HUES48 (cell line): Measurements from ENCODE around the gene KCTD14.
"Not testable (repeated sequence)": the region's sequence is repeated elsewhere in the genome, so short reads cannot be mapped to it uniquely, and the experiment has no call there.

ENCODE experiments used
- H3K27ac ChIP-seq: one replicate; pipeline ENCODE4 v1.7.0; 2013; ENCODE audit warnings: low read depth, low read length, inconsistent platforms
- H3K27me3 ChIP-seq: 2 replicates; pipeline ENCODE4 v1.6.1; 2013; ENCODE audit warnings: mild to moderate bottlenecking, low read length; ENCODE audit not compliant: control insufficient read depth, insufficient read depth
- H3K36me3 ChIP-seq: 2 replicates; pipeline ENCODE4 v1.6.1; 2013; ENCODE audit warnings: low read length; ENCODE audit not compliant: control insufficient read depth, insufficient read depth
- H3K4me1 ChIP-seq: 2 replicates; pipeline ENCODE4 v1.6.1; 2013; ENCODE audit warnings: mild to moderate bottlenecking, low read length; ENCODE audit not compliant: control insufficient read depth, insufficient read depth
- H3K4me3 ChIP-seq: 2 replicates; pipeline ENCODE4 v1.5.1; 2013; ENCODE audit warnings: mild to moderate bottlenecking, low read depth, low read length
- H3K9ac ChIP-seq: 2 replicates; pipeline ENCODE4 v1.6.1; 2013; ENCODE audit warnings: mild to moderate bottlenecking, low read depth, low read length, moderate library complexity
- H3K9me3 ChIP-seq: 2 replicates; pipeline ENCODE4 v1.6.1; 2013; ENCODE audit warnings: low read length; ENCODE audit not compliant: control insufficient read depth, insufficient read depth

The KCTD14 gene

DNA sequence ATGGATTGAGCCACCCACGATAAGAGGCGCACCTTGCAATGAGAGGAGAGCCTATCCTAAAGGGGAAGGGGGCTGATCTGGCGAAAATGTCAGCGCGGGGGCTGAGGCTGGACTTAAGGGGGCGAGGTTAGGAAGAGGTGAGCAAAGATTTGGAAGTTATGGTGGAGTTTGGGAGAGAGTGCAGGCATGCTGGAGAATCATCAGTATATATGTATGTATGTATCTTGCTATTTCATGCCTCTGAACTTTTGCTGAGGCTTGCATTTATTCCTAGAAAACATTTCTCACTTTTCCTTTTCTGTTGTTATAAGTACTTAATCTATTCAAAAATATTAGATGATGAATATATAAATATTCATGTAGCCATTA, 23.4 kb upstream of the KCTD14 start:
- no peaks in the 10 kb centered on the region for H3K36me3 ChIP-seq
- no peaks in the 10 kb centered on the region for H3K9me3 ChIP-seq
- peaks cover 3% of the 10 kb centered on the region; the same call in 1 of the 2 replicates for H3K27me3 ChIP-seq
- H3K4me3 ChIP-seq = no peak overlapping the region
- no peak overlapping the region for H3K9ac ChIP-seq
- H3K27ac ChIP-seq = no peak overlapping the region
- H3K4me1 ChIP-seq = peaks cover 10% of the 10 kb centered on the region

GRCh38 chr11:78045851-78046485, 22.9 kb upstream of the KCTD14 start:
- Histone ChIP-seq H3K9ac (no peak overlapping the region), H3K9me3 (no peaks in the 10 kb centered on the region), H3K27ac (no peak overlapping the region), H3K36me3 (no peaks in the 10 kb centered on the region), H3K4me1 (peaks cover 9% of the 10 kb centered on the region), H3K4me3 (peak overlapping the region; percentile 45; the same call in 1 of the 2 replicates), H3K27me3 (peaks cover 3% of the 10 kb centered on the region; the same call in 1 of the 2 replicates)

DNA sequence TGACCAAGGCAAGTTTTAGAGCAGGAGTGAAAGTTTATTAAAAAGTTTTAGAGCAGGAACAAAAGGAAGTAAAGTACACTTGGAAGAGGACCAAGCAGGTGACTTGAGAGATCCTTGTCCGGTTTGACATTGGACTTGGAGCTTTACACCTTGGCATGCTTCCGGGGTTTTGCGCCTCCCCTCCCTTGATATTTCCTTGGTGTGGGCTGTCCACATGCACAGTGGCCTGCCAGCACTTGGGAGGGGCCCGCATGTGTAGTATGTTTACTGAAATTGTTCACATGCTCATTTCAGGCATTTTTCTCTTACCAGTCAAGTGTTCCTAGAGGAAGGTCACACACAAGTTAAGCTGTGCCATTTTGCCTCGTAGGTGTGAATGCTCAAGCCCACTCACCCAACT, 21.6 kb upstream of the KCTD14 start:
- no peaks in the 10 kb centered on the region for H3K9me3 ChIP-seq
- no peak overlapping the region for H3K27ac ChIP-seq
- no peak overlapping the region for H3K4me3 ChIP-seq
- peaks cover 10% of the 10 kb centered on the region; the same call in 1 of the 2 replicates for H3K4me1 ChIP-seq
- no peak overlapping the region for H3K9ac ChIP-seq
- H3K36me3 ChIP-seq = no peaks in the 10 kb centered on the region
- H3K27me3 ChIP-seq = peaks cover 3% of the 10 kb centered on the region; the same call in 1 of the 2 replicates

DNA sequence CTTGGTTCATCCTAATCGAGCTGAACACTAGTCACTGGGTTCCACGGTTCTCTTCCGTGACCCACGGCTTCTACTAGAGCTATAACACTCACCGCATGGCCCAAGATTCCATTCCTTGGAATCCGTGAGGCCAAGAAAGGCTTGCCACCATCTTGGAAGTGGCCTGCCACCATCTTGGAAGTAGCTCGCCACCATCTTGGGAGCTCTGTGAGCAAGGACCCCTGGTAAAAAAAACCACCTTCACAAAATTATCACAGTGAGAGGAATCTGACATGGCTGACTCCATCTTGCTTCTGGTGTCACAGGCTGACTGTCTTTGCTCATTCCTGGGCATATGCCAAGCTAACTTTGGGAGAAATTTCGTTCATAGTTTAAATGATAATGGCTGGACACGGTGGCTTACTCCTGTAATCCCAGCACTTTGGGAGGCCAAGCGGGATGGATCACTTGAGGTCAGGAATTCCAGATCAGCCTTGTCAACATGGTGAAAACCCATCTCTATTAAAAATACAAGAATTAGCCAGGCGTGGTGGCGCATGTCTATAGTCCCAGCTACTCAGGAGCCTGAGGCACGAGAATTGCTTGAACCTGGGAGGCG, 18.9 kb upstream of the KCTD14 start:
- H3K4me1 ChIP-seq = peaks cover 10% of the 10 kb centered on the region; the same call in 1 of the 2 replicates

GRCh38 chr11:78041380-78041719, 18.3 kb upstream of the KCTD14 start:
- H3K4me1 ChIP-seq = peaks cover 10% of the 10 kb centered on the region; the same call in 1 of the 2 replicates
- H3K9ac ChIP-seq, H3K36me3 ChIP-seq, H3K9me3 ChIP-seq, H3K27ac ChIP-seq, H3K27me3 ChIP-seq, H3K4me3 ChIP-seq: not testable (repeated sequence)

More for the DNA sequence above, 18.9 kb upstream of the KCTD14 start:
- Histone ChIP-seq H3K27ac (no peak overlapping the region), H3K27me3 (peaks cover 3% of the 10 kb centered on the region; the same call in 1 of the 2 replicates), H3K4me3 (no peak overlapping the region), H3K9me3 (no peaks in the 10 kb centered on the region), H3K9ac (no peak overlapping the region), H3K36me3 (no peaks in the 10 kb centered on the region)

- no peak overlapping the region for H3K9ac ChIP-seq
- no peaks in the 10 kb centered on the region for H3K36me3 ChIP-seq
- H3K4me1 ChIP-seq = peaks cover 8% of the 10 kb centered on the region; the same call in 1 of the 2 replicates
- no peak overlapping the region for H3K4me3 ChIP-seq
- peaks cover 3% of the 10 kb centered on the region; the same call in 1 of the 2 replicates for H3K27me3 ChIP-seq
- H3K27ac ChIP-seq = no peak overlapping the region
- no peaks in the 10 kb centered on the region for H3K9me3 ChIP-seq
Measured at GRCh38 chr11:78040691-78041379, 17.8 kb upstream of the KCTD14 start.

GRCh38 chr11:78039919-78040671, 17.0 kb upstream of the KCTD14 start:
- Histone ChIP-seq H3K4me1 (peaks cover 7% of the 10 kb centered on the region; the same call in 1 of the 2 replicates), H3K27me3 (no peaks in the 10 kb centered on the region), H3K9ac (no peak overlapping the region), H3K4me3 (no peak overlapping the region), H3K9me3 (no peaks in the 10 kb centered on the region), H3K27ac (no peak overlapping the region), H3K36me3 (no peaks in the 10 kb centered on the region)

DNA sequence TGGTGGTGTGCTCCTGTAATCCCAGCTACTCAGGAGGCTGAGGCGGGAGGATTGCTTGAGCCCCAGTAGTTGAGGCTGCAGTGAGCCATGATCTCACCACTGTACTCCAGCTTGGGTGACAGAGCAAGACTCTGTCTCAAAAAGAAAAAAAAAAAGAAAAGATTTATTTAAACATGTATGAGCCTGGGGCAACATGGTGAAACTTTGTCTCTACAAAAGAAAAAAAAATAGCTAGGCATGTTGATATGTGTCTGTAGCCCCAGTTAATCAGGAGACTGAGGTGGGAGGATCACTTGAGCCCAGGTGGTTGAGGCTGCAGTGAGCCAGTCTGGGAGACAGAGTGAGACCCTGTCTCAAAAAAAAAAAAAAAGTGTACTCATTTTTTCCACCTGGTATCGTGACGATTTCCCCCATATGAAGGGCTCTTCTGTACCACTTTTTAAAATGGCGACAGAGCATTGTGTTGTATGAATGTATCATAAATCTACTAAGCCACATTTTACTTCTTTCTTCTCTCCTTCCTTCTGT, 16.4 kb upstream of the KCTD14 start:
- no peak overlapping the region for H3K9ac ChIP-seq
- H3K9me3 ChIP-seq = no peaks in the 10 kb centered on the region
- no peak overlapping the region for H3K4me3 ChIP-seq
- no peaks in the 10 kb centered on the region for H3K36me3 ChIP-seq
- no peaks in the 10 kb centered on the region for H3K27me3 ChIP-seq
- H3K4me1 ChIP-seq = peaks cover 7% of the 10 kb centered on the region; the same call in 1 of the 2 replicates
- H3K27ac ChIP-seq = no peak overlapping the region

DNA sequence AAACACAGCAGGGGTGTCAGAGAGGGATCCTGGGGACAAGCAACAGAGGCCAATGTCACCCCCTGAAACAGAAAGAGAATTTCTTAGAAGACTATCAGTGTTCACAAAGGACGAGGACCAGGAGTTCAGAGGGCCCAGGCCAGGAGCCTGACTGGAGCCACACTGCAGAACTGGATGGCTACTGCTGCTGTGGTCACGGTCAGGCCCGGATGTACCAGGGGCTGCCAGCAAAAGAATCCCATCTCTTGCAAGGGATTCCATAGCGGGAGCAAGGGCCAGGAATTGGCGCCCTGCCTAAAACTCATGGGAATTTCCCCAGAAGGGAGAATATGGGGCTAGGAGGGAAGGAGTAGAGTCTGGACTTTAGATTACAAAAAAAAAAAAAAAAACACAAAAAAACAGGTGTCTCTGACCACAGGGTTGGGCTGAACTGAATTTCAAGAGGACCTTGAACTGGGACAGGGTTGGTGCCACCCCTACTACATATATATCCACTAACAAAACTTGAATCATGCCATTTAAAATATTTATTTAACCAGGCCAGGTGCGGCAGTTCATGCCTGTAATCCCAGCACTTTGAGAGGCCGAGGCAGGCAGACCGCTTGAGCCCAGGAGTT, 15.7 kb upstream of the KCTD14 start:
- Histone ChIP-seq H3K9ac (no peak overlapping the region), H3K27ac (no peak overlapping the region), H3K9me3 (no peaks in the 10 kb centered on the region), H3K36me3 (no peaks in the 10 kb centered on the region), H3K4me1 (peaks cover 7% of the 10 kb centered on the region; the same call in 1 of the 2 replicates), H3K27me3 (no peaks in the 10 kb centered on the region), H3K4me3 (no peak overlapping the region)

DNA sequence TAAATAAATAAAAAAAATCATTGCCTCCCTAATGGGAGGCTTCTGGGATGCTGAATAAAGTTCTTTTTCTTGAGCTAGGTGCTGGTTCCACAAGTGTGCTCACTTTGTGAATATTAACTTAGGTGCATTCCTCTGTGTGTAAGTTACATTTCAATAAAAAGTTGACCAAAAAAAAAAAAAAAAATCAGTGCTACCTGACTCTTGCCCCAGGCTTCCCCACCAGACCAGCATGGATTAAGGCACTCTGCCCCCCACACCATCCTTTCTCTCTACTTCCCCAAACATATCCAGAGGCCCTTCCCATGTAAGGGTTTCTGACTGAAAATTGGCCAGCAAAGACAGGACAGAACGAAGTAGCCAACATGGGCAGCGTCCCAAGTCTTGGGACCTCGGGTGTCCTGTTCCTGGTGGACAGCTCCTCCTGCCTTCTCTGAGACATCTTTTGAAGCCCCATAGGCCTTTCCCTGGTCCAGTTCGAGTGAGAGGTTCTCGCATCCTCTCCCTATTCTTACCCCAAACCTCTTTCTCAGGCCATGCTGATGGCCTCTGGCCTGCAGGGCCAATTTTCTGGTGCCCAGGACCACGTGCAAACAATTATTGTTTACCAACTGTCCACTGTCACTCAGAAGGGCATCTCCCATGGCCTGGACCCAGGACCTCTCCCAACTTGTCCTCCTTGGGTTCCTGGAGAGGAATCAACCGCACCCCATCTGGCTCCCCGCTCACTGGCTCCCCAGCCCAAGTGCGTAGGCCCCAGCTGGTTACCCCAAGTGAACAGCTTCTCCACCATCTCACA, 14.9 kb upstream of the KCTD14 start:
- Histone ChIP-seq H3K4me1 (peaks cover 7% of the 10 kb centered on the region; the same call in 1 of the 2 replicates), H3K27me3 (no peaks in the 10 kb centered on the region), H3K4me3 (no peak overlapping the region), H3K9me3 (no peaks in the 10 kb centered on the region), H3K9ac (no peak overlapping the region), H3K36me3 (no peaks in the 10 kb centered on the region), H3K27ac (no peak overlapping the region)
